Ishikawa (cell line): ENCODE data around the gene MBOAT2.

Experiments
- CEBPB ChIP-seq: IDR thresholded peaks from 2 replicates; pipeline ENCODE4 v1.6.1; 2012
- CREB1 ChIP-seq: IDR thresholded peaks from 2 replicates; pipeline ENCODE4 v1.6.1; 2012; ENCODE audit warnings: low read depth
- EGR1 ChIP-seq: IDR thresholded peaks from 2 replicates; pipeline ENCODE4 v1.6.1; 2012
- EP300 ChIP-seq: IDR thresholded peaks from 2 replicates; pipeline ENCODE4 v1.6.1; 2012; ENCODE audit warnings: borderline replicate concordance
- FOXM1 ChIP-seq: IDR thresholded peaks from 2 replicates; pipeline ENCODE4 v1.6.1; 2012; ENCODE audit warnings: low read depth, borderline replicate concordance
- MAX ChIP-seq: IDR thresholded peaks from 2 replicates; pipeline ENCODE4 v1.6.1; 2012
- NFIC ChIP-seq: IDR thresholded peaks from 2 replicates; pipeline ENCODE4 v1.6.1; 2012
- RAD21 ChIP-seq: IDR thresholded peaks from 2 replicates; pipeline ENCODE4 v1.6.1; 2012; ENCODE audit warnings: low read depth
- TAF1 ChIP-seq: IDR thresholded peaks from 2 replicates; pipeline ENCODE4 v1.6.1; 2012; ENCODE audit warnings: low read depth, mild to moderate bottlenecking
- TCF12 ChIP-seq: IDR thresholded peaks from 2 replicates; pipeline ENCODE4 v1.6.1; 2012; ENCODE audit warnings: low read depth
- TEAD4 ChIP-seq: IDR thresholded peaks from 2 replicates; pipeline ENCODE4 v1.6.1; 2012
- YY1 ChIP-seq: IDR thresholded peaks from 2 replicates; pipeline ENCODE4 v1.6.1; 2012; ENCODE audit warnings: low read depth
- ZBTB7A ChIP-seq: IDR thresholded peaks from 2 replicates; pipeline ENCODE4 v1.6.1; 2012; ENCODE audit warnings: low read depth
- TF ChIP-seq, protein P1 (sequence below): IDR thresholded peaks from 2 replicates; pipeline ENCODE4 v1.6.1; 2012; ENCODE audit warnings: low read depth, mild to moderate bottlenecking

DNA sequence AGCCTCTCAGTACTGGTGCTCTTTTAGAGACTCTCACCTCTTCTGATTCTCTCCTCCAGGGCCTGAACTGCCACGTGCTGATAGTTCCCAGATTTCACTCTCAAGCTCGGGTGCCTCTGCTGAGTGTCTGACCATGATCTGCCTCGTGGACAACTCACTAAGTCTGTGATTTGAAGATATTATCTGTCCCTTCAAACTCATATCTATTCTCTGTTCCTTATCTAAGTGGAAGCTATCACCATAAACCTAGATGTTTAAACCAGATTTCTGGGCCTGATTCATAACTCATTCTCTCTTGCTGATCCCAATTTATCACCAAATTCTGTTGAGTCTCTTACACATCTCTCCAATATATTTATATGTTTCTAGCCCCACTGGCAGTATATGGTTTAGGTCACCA is 136.1 kb downstream of the MBOAT2 start:
- TF ChIP-seq MAX (no peak), TAF1 (no peak), RAD21 (no peak), TEAD4 (no peak), CEBPB (no peak), YY1 (no peak), ZBTB7A (no peak), CREB1 (no peak), EGR1 (no peak), EP300 (no peak), NFIC (no peak), TCF12 (no peak), FOXM1 (no peak)
- TF ChIP-seq, protein P1, sequence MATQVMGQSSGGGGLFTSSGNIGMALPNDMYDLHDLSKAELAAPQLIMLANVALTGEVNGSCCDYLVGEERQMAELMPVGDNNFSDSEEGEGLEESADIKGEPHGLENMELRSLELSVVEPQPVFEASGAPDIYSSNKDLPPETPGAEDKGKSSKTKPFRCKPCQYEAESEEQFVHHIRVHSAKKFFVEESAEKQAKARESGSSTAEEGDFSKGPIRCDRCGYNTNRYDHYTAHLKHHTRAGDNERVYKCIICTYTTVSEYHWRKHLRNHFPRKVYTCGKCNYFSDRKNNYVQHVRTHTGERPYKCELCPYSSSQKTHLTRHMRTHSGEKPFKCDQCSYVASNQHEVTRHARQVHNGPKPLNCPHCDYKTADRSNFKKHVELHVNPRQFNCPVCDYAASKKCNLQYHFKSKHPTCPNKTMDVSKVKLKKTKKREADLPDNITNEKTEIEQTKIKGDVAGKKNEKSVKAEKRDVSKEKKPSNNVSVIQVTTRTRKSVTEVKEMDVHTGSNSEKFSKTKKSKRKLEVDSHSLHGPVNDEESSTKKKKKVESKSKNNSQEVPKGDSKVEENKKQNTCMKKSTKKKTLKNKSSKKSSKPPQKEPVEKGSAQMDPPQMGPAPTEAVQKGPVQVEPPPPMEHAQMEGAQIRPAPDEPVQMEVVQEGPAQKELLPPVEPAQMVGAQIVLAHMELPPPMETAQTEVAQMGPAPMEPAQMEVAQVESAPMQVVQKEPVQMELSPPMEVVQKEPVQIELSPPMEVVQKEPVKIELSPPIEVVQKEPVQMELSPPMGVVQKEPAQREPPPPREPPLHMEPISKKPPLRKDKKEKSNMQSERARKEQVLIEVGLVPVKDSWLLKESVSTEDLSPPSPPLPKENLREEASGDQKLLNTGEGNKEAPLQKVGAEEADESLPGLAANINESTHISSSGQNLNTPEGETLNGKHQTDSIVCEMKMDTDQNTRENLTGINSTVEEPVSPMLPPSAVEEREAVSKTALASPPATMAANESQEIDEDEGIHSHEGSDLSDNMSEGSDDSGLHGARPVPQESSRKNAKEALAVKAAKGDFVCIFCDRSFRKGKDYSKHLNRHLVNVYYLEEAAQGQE: no peak
